ENCODE data around the gene SIX4.

Gene SIX4

DNA sequence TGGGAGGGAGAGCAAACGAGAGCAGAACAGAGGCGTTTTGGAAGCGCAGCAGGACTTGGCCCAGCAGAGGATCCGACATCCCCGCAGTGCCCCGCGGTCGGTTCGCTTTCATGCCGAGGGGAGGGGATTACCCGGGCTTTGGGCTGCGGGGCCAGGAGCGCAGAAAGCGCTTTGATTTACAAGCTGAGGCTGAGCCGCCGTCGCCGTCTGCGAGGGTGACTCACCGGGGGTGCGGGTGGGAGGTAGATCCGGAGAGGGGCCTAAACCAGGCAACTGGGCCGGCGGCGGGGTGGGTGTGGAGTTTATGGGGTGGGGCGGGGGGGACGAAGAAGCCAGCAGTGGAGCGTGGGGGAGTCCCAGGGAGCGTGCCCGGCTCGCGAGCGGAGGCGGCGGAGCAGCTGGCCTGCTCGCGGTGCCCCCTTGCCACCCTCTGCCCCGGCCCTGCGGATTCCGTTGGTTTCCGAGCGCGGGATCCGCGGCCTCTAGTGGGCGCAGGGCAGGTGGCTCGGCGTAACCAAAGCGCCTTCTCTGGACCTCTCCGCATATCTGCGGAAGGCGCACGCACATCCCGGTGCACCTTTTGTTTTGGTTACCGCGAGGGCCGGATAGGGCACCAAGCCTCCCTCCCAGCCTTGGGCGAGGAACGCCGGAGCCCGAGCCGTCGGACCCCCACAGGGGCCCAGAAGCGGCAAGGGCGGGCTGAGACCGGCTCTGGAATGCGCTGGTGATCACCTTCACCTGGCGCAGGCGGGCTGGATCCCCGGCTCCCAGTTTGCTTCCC, 2.6 kb downstream of the SIX4 start:
- peak; percentile 71 for DNase-seq

DNA sequence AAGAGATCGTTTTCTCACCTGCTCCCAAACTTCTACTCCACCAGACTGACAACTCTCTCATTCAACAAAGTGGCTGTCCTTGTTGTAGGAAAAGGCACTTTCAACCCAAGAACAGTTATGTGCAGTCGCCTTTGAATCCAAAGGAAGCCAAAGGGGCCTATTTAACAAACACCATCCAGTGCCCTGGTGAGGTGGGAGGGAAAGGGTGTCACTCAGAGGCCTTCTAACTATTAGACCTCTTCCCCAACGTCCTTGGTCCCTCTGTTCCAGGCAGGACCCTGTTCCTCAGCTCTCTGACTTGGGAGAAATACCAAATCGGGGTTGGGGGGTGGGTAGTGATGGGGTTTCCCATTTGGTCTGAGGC, 3.2 kb downstream of the SIX4 start:
- DNase-seq = no peak

DNA sequence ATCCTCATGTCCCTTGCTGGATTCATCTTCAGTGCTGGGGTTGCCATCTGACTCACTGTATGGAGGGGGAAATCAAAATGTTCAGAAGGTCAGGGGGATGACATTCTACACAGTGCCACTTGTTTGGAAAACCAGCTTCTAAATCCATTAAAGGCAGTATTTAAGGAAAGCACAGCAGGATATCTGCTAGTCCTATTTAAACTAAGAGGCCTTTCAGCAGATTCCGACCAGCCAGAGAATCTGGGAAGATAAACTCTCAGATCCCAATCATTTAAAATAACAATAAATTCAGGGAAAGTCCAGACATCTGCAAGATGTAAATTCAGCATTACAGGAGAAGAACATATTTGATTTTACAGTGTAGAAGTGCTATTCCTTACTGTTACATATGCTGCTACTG, 3.8 kb downstream of the SIX4 start:
- DNase-seq = no peak

DNA sequence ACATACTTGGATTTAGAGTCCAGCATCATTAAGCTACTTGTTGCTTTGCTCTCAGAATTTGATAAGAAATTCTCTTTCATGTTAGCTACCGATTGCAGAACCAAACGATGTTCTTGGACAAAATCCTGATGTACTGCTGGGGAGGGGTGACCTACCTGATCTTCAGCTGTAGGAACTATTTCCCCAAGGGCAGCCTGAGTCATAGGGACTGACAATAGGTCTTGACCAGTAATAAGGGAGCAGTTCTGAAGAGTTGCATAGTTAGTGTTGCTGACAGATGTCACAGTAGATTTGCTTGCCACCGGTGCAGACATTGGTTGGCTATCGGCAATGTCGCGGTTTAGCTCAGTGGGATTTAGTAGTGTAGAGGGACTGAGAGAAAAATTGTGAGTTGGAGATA, 10.6 kb downstream of the SIX4 start:
- no peak for DNase-seq

DNA sequence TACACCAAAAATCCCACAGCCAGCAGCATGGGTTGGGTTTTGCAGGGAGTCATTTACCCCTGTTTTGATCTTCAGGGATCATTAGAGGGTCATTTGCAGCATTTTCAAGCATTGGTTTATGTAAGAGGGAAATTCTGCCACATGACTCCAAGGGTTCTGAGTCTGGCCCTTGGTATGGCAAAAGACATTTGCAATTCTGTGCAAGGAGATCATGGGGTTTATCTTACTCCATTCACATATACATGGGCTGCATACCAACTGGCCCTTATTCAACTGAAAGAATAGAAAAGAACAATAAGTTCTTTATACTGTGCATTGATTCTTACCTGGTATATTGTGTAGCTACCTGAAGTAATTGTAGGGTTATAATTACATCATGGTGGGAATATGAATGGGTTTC, 13.7 kb downstream of the SIX4 start:
- no peak for DNase-seq

DNA sequence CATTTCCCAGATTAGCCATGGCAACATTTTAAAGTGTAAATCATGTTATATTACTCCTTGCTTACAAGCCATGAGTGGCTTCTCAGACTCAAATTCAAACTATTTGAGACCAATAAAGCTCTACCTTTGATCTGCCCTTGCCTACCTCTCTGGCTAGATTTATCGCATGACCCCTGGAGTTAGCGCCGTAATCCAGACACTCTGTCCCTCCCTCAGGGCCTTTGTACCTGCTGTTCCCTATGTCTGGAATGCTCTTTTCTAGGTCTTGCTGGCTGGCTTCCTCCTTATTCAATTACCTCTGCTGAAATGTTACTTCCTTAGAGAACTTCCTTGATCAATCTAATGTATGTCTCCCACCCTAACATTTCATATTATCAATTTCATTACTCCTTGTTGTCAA, 16.3 kb downstream of the SIX4 start:
- no peak for DNase-seq

DNA sequence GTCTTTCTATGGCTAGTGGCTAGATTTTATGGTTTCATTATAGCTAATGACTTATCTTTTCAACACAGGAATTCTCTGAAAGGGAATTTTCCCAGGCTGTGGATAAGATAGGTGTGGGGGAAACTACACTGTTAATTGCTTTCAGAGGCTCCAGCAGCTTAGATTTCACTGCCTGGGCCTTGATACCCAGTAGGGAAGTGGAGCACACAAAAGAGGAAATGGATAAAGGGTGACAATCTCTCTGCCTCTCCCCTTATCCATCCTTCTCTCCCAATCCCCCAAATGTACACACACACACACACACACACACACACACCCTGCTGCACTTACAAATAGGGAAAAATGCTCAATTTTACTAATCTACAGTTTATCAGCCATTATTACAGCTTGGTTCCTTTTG, 19.1 kb downstream of the SIX4 start:
- DNase-seq = no peak

DNA sequence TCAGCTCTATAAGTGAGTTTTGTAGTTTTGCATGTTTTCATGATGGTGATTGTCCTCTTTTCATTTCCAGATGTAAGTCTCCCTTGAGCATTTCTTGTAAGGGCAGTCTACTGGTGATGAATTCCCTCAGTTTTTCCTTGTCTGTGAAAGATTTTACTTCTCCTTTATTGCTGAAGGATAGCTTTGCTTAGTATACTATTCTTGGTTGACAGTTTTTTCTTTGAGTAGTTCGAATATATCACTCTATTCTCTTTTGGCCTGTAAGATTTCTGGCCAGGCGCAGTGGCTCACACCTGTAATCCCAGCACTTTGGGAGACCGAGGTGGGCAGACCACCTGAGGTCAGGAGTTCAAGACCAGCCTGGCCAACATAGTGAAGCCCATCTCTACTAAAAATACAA, 23.6 kb downstream of the SIX4 start:
- no peak for DNase-seq

DNA sequence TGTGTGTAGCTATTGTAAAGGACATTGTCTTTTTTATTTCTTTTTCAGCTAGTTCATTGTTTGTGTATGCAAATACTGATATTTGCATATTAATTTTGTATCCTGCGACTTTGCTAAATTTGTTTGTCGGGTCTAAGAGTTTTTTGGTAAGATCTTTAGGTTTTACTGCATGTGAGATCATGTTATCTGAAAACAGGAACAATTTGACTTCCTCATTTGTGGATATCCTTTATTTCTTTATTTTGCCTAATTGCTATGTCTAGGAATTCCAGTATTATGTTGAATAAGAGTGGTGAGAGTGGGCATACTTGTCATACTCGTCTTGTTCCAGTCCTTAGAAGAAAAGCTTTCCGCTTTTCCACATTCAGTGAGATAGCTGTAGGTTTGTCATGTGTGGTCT, 28.8 kb downstream of the SIX4 start:
- no peak for DNase-seq

DNA sequence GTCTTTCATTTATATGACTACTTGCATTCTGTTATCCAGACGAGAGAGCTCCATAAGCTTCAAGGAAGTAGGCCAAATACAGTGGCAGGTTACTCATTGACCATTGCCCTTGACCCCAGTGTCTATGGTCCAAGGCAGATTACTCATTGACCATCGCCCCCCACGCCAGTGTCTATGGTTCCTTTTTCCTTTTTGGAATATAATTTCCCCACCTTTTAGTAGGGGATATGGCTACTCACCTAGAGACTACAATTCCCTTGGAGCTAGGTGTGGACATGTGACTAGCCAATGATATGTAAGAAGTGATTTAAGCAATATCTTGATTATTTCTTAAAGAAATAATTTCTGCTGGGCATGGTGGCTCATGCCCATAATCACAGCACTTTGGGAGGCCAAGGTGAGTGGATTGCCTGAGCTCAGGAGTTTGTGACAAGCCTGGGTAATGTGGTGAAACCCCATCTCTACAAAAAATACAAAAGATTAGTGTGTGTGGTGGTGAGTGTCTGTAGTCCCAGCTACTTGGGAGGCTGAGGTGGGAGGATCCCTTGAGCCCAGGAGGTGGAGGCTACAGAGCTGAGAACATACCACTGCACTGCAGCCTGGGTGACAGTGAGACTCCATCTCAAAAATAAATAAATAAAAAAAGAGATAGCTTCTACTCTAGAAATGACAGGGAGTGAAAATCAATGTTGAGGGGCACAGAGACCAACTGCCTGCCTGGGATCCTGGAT, 32.6 kb downstream of the SIX4 start:
- no peak for DNase-seq

DNA sequence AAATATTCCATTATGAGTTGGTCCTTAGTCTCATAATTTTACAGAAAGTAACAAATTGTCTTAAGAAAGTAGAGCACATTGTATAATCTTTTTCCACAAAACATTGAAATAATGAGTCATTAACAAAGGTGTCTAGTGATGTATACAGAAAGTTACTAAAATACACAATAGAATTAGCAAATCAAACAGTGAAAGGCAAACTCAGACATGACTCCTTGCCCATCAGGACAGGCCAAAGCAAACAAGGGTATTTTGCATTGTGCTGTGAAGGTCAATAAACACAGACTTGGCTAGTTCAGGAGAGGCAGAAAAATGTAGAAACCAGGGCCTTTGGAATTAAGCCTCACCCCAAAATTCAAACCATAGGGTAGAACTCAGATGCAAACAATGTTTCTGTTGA, 37.3 kb downstream of the SIX4 start:
- DNase-seq = no peak

DNA sequence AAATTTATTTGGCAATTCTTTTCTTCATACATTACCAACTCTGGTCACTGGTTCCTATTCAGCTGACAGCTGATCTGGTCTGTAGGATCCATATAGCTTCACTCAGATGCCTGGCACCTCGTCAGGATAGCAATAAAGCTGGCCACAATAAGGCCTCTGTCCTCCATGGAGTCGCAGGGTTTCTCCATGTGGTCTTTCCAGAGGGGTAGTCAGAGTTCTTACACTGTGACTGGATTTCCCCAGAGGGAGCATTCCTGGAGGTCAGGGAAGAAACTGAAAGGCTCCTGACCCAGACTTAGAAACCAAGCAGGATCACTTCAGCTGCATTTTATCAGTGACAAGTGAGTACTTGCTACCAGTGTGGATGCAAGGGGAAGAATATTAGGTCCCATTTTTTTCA, 39.9 kb downstream of the SIX4 start:
- no peak for DNase-seq

DNA sequence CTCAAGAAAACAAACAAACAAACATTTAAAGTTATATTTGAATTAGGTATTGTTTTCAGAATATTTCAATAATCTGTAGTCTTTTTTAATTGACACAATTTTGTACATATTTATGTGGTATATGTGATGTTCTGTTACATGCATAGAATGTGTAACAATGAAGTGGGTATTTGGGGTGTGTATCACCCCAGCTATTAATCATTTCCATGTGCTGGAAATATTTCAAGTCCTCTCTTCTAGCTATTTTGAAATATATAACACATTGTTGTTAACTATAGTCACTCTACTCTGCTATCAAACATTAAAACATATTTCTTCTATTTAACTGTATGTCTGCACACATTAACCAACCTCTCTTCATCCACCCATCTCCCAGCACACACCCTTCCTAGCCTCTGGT, 42.9 kb downstream of the SIX4 start:
- DNase-seq = no peak

DNA sequence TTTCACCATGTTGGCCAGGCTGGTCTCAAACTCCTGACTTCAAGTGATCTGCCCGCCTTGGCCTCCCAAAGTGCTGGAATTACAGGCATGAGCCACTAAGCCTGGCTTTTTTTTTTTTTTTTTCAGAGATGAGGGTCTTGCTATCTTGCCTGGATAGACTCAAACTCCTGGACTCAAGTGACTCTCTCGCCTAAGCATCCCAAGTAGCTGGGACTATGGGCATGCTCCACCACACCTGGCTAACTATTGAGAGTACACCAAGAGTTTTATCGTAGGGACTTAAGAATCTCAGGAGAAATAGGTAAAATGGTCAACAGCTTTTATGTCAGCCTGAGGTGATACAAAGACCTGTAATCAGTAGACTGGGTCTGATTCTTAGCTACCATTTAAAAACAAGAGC, 43.6 kb downstream of the SIX4 start:
- no peak for DNase-seq

DNA sequence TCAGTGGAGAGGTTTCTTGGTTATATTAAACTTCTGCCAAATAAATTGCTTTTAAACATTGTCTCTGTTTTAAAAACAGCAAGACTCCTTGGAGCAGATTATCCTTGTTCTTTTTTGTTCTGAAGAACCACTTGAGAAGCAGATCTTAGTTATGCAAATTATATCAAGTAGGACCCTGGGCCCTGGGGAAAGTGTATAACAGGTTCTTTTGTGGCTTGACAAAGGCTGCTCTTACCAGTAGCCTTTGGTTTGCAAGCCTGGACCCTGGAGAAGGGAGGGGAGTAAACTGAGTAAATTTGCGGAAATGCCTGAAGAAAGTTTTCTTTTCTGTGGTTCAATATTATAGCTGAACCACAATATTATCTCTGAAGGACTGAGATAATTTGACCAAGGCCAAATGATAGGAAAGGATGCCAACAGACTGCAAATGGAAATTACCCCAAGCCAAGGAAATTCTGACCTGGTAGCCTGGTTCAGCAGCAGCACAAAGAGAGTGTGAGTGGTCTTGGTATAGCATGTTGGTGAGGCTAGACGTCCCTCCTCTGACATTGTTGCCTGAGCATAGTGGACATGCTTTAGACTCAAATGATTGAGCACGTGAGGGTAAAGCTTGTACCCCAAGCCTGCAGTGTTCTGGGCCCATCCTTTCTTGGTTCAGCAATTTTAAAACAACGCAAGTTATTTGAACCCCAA, 44.4 kb downstream of the SIX4 start:
- DNase-seq = no peak

DNA sequence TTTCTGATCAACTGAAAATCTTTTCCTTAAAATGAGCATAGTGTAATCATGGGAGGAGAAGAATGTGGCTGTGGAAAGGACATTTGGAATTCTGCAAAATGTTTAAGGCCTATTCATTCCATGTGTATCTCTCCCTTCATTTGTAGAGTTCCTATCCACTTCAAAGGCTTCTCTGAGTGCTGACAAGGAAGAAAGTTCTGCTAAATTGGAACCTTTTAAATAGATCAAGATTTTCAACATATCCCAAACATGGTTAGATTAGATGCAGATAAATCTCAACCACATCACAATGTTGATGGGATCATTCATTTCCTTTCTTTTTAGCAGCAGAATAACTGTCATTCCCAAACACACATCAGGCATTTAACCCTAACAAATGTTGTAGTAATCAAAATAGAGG, 46.5 kb downstream of the SIX4 start:
- DNase-seq = no peak

DNA sequence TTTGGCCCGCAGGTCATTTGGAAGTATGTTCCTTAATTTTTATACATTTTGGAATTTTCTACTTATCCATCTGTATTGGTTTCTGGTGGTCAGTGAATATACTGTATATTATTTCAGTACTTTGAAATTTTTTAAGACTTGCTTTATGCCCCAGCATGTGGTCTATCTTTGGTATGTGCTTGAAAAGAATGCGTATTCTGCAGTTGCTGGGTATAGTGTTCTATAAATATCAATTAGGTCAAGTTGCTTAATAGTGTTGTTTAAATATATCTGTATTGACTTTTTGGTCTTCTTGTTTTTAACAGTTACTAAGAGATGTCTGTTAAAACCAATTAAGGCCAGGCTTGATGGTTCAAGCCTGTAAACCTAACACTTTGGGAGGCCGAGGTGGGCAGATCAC, 53.2 kb downstream of the SIX4 start:
- no peak for DNase-seq

DNA sequence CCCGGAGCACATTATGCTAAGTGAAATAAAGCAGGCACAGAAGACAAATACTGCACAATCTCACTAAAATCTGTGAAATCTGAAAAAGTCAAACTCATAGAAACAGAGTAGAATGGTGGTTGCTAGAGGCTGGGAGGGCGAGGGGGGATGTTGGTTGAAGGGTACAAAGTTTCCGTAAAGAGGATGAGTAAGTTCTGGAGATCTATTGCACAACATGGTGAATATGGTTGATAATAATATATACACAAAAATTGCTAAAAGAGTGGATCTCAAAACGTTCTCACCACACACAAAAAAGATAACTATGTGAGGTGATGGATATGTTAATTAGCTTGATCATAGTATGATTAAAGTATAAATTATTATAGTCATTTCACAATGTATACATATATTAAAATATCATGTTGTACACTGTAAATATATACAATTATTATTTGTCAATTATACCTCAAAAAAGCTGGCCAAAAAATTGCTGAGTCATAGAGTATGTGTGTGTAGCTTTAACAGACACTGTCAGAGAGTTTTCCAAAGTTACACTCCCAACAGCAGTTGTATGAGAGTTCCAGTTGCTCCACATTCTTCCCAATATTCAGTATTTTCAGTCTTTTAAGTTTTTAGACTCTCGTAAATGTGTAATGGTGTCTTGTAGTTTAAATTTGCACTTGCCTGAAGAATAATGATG, 55.6 kb downstream of the SIX4 start:
- no peak for DNase-seq

DNA sequence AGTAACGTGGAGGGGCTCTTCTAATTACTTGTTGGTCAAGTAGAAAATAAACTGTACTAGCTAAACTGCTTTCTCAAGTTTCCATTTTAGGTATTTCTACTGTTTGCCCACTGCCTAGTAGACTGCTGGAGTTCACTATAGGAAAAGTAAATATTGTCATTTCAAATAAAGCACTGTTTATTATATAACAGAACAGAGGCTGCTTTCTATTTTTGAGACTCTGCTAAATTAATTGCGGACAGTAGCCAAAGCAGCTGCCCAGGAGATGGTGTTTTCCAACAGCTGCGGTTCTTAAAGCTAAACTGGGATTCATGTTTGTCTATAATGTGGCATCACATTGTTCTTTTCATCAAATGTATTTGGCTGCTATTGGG, 59.0 kb downstream of the SIX4 start:
- DNase-seq = no peak

DNA sequence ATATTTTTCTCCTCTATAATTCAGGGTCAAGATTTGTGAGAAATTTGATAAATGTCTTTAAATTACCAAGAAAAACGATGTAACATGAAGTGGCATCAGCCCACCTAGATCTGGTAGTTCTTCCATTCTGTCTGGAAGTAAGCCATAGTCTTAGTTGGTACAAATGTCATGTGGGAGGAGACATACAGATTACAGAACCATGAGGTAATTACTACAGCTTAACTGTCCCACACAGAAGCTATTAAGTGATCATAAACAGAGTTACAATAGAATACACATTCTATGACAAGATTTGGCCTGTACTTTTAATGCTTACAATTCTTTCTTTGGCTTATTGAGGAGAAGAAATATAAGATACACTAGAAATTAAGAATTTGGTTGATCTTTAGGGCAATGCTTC, 61.2 kb downstream of the SIX4 start:
- DNase-seq = no peak

DNA sequence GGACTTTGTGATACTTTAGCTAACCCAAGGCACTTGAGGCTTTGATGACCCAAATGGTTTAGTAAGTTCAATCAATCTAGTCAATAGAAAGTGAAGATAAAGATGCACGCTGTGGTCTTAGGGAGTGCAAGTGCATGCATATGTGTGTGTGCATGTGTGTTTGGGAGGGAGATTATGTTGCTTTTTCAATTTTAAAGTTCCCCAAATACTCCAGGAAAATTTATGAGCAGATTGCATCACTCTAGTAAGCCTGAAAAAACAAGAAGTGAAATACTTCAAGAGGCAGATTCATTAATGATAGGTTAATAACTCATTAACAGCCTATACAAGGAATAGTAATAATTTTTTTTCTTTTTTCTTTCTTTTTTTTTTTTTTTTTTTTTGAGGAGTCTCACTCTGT, 62.4 kb downstream of the SIX4 start:
- DNase-seq = no peak
